ENCODE results near the gene MCM9. TPM values are rescaled to one million over a fixed set of nuclear protein-coding genes. Genes with fewer than 3 reads are reported as not detected.

MCM9 gene
- total RNA-seq, 1 experiment from 2014 or later, result 18.6 TPM

- H3K18ac ChIP-seq (ENCODE audit: insufficient read length, low read depth, low read length), result no peak overlapping the region
- no peak overlapping the region for H2BK12ac ChIP-seq (ENCODE audit: insufficient read length, low read depth, low read length)
- H2AK5ac ChIP-seq (ENCODE audit: insufficient read length, low read length), result no peak overlapping the region
- no peaks in the 10 kb centered on the region for H3K23me2 ChIP-seq (ENCODE audit: insufficient read length, low read depth, low read length, poor library complexity, severe bottlenecking)
- H3T11ph ChIP-seq (ENCODE audit: low read length), result no peak overlapping the region
- H2BK120ac ChIP-seq (ENCODE audit: low read depth, low read length, poor library complexity, severe bottlenecking), result no peak overlapping the region
- no peak overlapping the region for H2BK15ac ChIP-seq (ENCODE audit: low read depth, low read length)
- no CpG with 5 or more reads among the region's 2 CpGs for WGBS (ENCODE audit: extremely low coverage, insufficient read length, low lambda C conversion rate)
- H4K20me1 ChIP-seq (ENCODE audit: control insufficient read depth, insufficient read depth, insufficient read length), result no peaks in the 10 kb centered on the region
- no peaks in the 10 kb centered on the region for H3K27me3 ChIP-seq (ENCODE audit: insufficient read depth, low read length)
- H3K9me3 Mint-ChIP-seq, result no peaks in the 10 kb centered on the region
- no peaks in the 10 kb centered on the region for H3K79me1 ChIP-seq (ENCODE audit: insufficient read depth, low read depth, low read length, poor library complexity, severe bottlenecking)
- no peak overlapping the region for H3K23ac ChIP-seq (ENCODE audit: insufficient read length, low read depth, low read length)
- no peak overlapping the region for H3K4me2 ChIP-seq (ENCODE audit: insufficient read depth, insufficient read length, low read length)
- peak overlapping the region in 2 of 3 experiments; percentile 69 to 84; a peak in 4 of 7 replicates for H3K27ac Mint-ChIP-seq
- peaks cover 15 to 25% of the 10 kb centered on the region in 2 experiments for H3K4me1 Mint-ChIP-seq
- no peak overlapping the region for H2BK5ac ChIP-seq (ENCODE audit: insufficient read length, low read length)
- H3K9me3 ChIP-seq (ENCODE audit: control insufficient read depth, low read depth, low read length), result no peaks in the 10 kb centered on the region
- H2BK20ac ChIP-seq (ENCODE audit: low read depth, low read length, poor library complexity, severe bottlenecking), result no peak overlapping the region
- H3K14ac ChIP-seq (ENCODE audit: insufficient read depth, low read length), result no peak overlapping the region
- H4K91ac ChIP-seq (ENCODE audit: insufficient read length, low read depth, low read length), result no peak overlapping the region
- no peak for TF ChIP-seq CTCF (conservative IDR thresholded peaks at IDR 0.05)
- no peak overlapping the region for H2AFZ ChIP-seq (ENCODE audit: low read length)
- no peak for DNase-seq
- H3K56ac ChIP-seq (ENCODE audit: insufficient read length, low read depth, low read length), result no peak overlapping the region
- no peaks in the 10 kb centered on the region for H3K27me3 Mint-ChIP-seq (ENCODE audit: low read depth)
- H3K36me3 Mint-ChIP-seq (ENCODE audit: insufficient read depth in 1 of 3, low read depth in 3 of 3), result peaks cover 34 to 83% (median 75%) of the 10 kb centered on the region in 3 experiments
- H4K5ac ChIP-seq (ENCODE audit: insufficient read length, low read depth, low read length), result no peak overlapping the region
- H3K9ac ChIP-seq (ENCODE audit: extremely low read depth, insufficient read length, low read length), result no peak overlapping the region
- no peak overlapping the region; a peak in 1 of 5 replicates for H3K4me3 Mint-ChIP-seq
- no peak overlapping the region for H3K4ac ChIP-seq (ENCODE audit: low read depth, low read length)
- peaks cover 3% of the 10 kb centered on the region; the same call in 1 of the 2 replicates for H3K4me1 ChIP-seq (ENCODE audit: insufficient read depth, low read length)
- no peak overlapping the region for H4K8ac ChIP-seq (replicated peaks; ENCODE audit: insufficient read length, low read depth, low read length)
- no peak overlapping the region for H3K27ac ChIP-seq (ENCODE audit: insufficient read length, low read depth, low read length)
- peaks cover 24% of the 10 kb centered on the region; the same call in 1 of the 2 replicates for H3K79me2 ChIP-seq (ENCODE audit: insufficient read depth, low read length)
Observed at GRCh38 chr6:118903138-118903537, 31.8 kb downstream of the MCM9 start.

Data from H9 (cell line).